Measurements from ENCODE around the gene ZBTB4.

DNA sequence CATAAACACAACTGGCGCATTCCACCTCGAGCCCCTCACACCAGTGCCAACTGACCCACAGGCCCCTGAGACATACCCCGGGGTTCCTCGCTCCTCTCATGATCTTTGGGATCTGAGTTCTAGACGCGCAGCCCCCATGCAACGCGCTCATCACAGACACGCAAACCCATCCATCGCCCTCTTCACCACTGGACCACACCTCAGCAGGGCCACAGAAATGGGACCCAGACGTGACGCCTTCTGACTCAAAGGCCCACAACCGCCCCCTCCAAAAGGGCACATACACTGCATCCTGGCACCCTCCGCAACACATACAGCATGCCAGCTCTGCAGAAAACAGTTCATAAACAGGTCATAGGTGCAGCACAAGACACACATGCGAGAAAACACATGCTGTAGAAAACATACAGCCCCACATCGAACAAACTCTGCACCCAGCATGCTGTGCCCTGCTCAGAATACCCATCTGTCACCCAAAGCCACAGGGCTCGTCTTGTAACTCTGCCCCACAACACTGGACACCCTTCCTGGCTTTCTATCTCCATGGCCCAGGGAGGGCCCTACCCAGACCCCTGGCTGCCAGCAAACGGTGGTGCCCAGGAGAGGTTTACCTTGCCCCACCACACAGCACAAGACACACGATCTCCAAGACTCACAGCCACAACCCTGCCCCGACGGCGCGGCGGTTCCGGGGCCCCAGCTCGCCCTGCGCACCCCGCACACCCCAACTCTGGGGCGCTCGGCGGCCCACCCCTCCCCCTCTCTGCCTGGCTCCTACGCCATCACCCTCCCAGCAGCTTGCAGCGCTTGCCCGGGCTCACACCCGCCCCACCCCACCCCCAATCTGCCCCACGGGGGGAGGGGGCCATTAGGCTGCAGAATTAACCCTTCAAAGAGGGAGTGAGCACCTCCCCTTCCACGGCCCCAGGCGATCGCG lies 887 bp downstream of the ZBTB4 start:
- TF ChIP-seq, protein P1, sequence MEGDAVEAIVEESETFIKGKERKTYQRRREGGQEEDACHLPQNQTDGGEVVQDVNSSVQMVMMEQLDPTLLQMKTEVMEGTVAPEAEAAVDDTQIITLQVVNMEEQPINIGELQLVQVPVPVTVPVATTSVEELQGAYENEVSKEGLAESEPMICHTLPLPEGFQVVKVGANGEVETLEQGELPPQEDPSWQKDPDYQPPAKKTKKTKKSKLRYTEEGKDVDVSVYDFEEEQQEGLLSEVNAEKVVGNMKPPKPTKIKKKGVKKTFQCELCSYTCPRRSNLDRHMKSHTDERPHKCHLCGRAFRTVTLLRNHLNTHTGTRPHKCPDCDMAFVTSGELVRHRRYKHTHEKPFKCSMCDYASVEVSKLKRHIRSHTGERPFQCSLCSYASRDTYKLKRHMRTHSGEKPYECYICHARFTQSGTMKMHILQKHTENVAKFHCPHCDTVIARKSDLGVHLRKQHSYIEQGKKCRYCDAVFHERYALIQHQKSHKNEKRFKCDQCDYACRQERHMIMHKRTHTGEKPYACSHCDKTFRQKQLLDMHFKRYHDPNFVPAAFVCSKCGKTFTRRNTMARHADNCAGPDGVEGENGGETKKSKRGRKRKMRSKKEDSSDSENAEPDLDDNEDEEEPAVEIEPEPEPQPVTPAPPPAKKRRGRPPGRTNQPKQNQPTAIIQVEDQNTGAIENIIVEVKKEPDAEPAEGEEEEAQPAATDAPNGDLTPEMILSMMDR (IDR thresholded peaks at IDR 0.05; ENCODE audit: insufficient read depth, low read depth, low read length), result no peak
- no peak for TF ChIP-seq EZH2 (IDR thresholded peaks at IDR 0.05; ENCODE audit: insufficient read depth, low read length)
